SK-N-MC (cell line): ENCODE data around the gene FAM83E.

Source experiments
- DNase-seq: peaks from one replicate; pipeline ENCODE4 v3.0.0-alpha.2; 2011; ENCODE audit warnings: low read depth, low spot score
- H3K27ac ChIP-seq: fragments of 200-600 bp; sonication (generic); 2 replicates; pipeline ENCODE4 v1.5.1; 2016; ENCODE audit warnings: mixed run types
- H3K36me3 ChIP-seq: fragments of 200-600 bp; sonication (generic); 2 replicates; pipeline ENCODE4 v1.6.1; 2017; ENCODE audit warnings: antibody characterized with exemption, low read length, mixed read lengths; ENCODE audit not compliant: insufficient read depth
- H3K4me3 ChIP-seq: fragments of 200-600 bp; sonication (generic); 2 replicates; pipeline ENCODE4 v1.5.1; 2016
- H3K9ac ChIP-seq: fragments of 200-600 bp; sonication (generic); 2 replicates; pipeline ENCODE4 v1.8.0; 2017; ENCODE audit warnings: mixed run types, mixed read lengths; ENCODE audit not compliant: insufficient read length
- H3K9me3 ChIP-seq: fragments of 200-600 bp; sonication (generic); 2 replicates; pipeline ENCODE4 v1.6.1; 2017; ENCODE audit warnings: low read depth, mild to moderate bottlenecking, antibody characterized with exemption, low read length, moderate library complexity, mixed read lengths
- EZH2 ChIP-seq: fragments of 200-600 bp; sonication (generic); IDR thresholded peaks from one replicate; pipeline ENCODE4 v1.6.1; 2017; ENCODE audit warnings: antibody characterized with exemption
- FOXP2 ChIP-seq: optimal IDR thresholded peaks from 2 replicates; pipeline ENCODE3; 2011; ENCODE audit warnings: mild to moderate bottlenecking, moderate library complexity; ENCODE audit not compliant: insufficient read depth; ENCODE audit errors: extremely low read length, control extremely low read depth
- POLR2AphosphoS5 ChIP-seq: IDR thresholded peaks from 2 replicates; pipeline ENCODE4 v1.6.1; 2012; ENCODE audit warnings: mild to moderate bottlenecking, low read depth, low read length, borderline replicate concordance

Gene FAM83E

DNA sequence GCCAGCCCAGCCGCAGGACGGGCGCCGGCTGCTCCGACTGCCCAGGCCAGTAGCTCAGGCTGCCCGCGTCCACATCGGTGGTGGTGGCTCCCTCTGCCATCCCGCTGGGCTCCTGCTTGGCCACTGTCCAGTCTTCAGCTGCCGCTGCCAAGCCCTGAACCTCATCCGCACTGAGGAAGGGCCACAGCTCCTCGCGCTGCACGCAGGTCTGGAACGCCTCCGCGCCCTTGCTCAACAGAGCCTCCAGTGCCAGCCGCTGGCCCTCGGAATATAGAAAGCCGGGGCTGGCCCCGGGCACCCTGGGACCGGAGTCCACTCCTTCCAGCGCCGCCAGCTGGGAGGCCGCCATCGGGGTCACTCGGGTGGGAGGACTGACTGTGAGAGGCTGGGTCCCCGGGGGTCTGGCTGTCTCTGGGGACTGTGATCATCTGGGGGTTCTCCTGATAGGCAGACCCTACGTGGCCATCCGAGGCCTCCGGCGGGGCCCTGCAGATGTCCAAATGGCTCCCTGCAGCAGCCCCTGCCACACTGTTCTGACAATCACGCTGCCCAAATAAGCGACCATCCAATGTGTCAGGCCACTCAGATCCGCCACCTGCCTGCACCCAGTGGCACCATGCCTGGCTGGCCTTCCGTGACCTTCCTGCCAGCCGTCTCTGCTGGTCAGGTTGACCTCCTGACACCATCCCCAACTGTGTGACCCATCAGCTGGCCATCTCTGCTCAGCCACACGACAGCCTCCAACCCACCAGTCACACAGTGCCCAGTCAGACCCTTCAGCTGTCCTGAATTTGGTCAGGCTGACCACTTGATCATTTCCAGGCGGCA, 1.6 kb downstream of the FAM83E start:
- DNase-seq = no peak
- Histone ChIP-seq H3K36me3 (peaks cover 35% of the 10 kb centered on the region), H3K9ac (no peak overlapping the region), H3K9me3 (no peaks in the 10 kb centered on the region), H3K4me3 (no peak overlapping the region), H3K27ac (no peak overlapping the region)
- TF ChIP-seq EZH2 (no peak), FOXP2 (no peak), POLR2AphosphoS5 (no peak)

DNA sequence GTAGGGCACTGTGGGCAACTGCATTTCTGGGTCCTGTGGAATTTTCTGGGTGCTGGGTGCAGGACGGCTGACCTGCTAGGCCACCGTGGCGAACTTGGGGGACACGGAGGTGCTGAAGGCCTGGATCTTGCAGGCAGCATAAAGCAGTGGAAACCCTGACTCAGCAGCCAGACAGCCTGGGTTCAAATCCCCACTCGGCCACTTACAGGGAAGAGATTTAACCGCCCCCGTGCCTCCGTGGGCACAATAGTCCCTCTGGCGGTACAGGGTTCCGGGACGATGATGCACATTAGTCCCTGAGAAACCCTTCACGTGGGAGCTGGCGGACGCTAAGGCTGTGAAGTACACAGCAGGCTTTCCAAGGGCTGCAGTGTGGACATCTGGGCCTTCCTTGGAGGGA, 3.0 kb downstream of the FAM83E start:
- Histone ChIP-seq H3K9ac (no peak overlapping the region), H3K9me3 (no peaks in the 10 kb centered on the region), H3K4me3 (no peak overlapping the region), H3K27ac (no peak overlapping the region; the same call in 1 of the 2 replicates), H3K36me3 (peaks cover 21% of the 10 kb centered on the region)
- no peak for DNase-seq
- no peak for TF ChIP-seq FOXP2
- no peak for TF ChIP-seq POLR2AphosphoS5
- no peak for TF ChIP-seq EZH2

DNA sequence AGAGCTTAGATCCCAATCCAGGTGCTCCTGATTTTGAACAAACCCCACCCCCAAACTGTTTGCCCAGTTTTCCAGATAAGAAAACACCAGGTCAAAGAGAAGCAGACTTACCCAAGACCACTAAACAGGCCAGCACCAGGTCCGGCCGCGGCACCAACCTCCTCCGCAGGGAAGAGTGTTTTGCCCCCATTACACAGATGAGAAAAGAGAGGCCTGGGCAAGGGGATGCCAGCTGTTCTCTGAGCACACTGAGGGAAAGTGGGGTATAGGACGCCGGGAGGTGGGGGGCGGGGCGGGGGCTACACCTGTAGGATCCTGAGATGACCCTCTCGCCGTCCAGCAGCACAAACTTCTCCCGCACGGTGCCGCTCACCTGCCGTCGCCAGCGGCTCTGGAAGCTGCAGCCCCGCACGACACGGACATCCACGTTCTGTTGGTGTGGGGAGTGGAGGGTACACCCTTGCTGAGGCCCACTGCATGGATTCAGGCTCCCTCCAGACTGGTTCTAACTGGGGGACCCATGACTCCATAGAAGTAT, 5.2 kb downstream of the FAM83E start:
- Histone ChIP-seq H3K36me3 (no peaks in the 10 kb centered on the region), H3K4me3 (no peak overlapping the region), H3K9me3 (no peaks in the 10 kb centered on the region), H3K27ac (no peak overlapping the region), H3K9ac (no peak overlapping the region)
- no peak for TF ChIP-seq EZH2
- no peak for TF ChIP-seq FOXP2
- no peak for TF ChIP-seq POLR2AphosphoS5
- no peak for DNase-seq

DNA sequence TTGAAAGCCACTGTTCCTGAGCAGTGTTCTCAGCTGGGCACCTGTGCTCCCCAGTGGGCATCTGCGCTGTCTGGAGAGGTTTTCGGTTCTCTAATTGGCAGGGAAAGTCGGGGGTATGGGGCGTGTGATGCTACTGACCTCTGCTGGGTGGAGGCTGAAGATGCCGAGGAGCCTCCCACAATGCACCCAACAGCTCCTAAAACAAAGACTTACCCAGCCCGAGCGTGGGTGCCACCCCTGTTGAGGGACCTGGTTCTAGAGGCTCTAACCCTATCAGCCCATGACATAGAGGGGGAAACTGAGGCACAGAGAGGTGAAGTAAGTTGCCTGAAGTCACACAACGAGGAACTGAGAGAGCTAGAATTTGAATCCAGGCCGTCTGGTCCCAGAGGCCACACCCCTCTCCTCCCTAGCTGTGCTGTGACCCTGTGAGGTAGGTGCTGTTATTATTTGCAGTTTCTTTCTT, 6.0 kb downstream of the FAM83E start:
- no peak for DNase-seq
- Histone ChIP-seq H3K9ac (no peak overlapping the region), H3K4me3 (no peak overlapping the region), H3K36me3 (no peaks in the 10 kb centered on the region), H3K27ac (no peak overlapping the region), H3K9me3 (no peaks in the 10 kb centered on the region)
- no peak for TF ChIP-seq FOXP2
- TF ChIP-seq EZH2 = no peak
- TF ChIP-seq POLR2AphosphoS5 = no peak

DNA sequence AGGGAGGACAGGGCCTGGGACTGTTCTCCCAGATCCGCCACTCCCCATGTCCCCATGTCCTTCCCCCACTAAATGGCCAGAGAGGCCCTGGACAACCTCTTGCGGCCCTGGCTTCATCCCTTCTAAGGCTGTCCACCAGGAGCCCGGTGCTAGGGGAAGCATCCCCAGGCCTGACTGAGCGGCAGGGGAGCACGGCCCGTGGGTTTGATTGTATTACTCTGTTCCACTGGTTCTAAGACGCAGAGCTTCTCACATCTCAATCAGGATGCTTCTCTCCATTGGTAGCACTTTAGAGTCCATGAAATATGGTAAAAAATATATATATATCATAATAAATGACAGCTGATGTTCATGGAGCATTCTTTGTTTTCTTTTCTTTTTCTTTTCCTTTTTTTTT, 7.5 kb downstream of the FAM83E start:
- Histone ChIP-seq H3K9ac (no peak overlapping the region), H3K36me3 (no peaks in the 10 kb centered on the region), H3K4me3 (no peak overlapping the region), H3K27ac (no peak overlapping the region), H3K9me3 (no peaks in the 10 kb centered on the region)
- no peak for TF ChIP-seq EZH2
- no peak for TF ChIP-seq FOXP2
- no peak for TF ChIP-seq POLR2AphosphoS5
- DNase-seq = no peak

DNA sequence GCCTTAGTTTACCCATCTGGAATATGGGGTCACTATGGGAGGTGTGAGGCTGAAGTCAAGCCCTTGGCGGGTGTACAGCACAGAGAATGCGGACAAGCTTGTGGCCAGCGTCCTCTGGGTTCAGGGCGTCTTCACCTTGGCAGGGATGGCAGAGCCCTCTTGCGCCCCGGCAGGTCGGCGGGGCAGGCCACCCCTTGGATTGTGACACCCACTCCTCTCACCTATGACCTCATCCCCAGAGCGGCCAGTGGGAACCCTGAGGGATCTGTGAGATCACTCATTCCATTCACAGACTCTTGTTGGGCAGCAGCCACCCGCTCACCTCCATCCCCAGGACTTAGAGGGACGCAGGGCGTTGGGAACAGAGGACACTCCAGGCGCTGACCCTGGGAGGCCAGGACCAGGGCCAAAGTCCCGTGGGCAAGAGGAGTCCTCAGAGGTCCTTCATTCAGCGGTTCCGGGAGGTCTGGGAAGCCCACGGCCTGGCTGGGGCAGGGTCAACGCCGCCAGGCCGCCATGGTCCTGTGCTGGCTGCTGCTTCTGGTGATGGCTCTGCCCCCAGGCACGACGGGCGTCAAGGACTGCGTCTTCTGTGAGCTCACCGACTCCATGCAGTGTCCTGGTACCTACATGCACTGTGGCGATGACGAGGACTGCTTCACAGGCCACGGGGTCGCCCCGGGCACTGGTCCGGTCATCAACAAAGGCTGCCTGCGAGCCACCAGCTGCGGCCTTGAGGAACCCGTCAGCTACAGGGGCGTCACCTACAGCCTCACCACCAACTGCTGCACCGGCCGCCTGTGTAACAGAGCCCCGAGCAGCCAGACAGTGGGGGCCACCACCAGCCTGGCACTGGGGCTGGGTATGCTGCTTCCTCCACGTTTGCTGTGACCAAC, 8.2 kb downstream of the FAM83E start, which contains the start of gene SPACA4:
TSS of gene SPACA4 (plus strand) at position 280 of the 896 bp plus-strand sequence. CDS start at position 517, 237 bp downstream.
- H3K9me3 ChIP-seq = no peaks in the 10 kb centered on the region
- TF ChIP-seq POLR2AphosphoS5 = no peak
- TF ChIP-seq FOXP2 = no peak
- TF ChIP-seq EZH2 = no peak
- H3K9ac ChIP-seq = no peak within 1 kb of the TSS
- no peak within 1 kb of the TSS for H3K4me3 ChIP-seq
- no peak for DNase-seq
- H3K27ac ChIP-seq = no peak within 1 kb of the TSS
- H3K36me3 ChIP-seq = no peaks in the 10 kb centered on the region

DNA sequence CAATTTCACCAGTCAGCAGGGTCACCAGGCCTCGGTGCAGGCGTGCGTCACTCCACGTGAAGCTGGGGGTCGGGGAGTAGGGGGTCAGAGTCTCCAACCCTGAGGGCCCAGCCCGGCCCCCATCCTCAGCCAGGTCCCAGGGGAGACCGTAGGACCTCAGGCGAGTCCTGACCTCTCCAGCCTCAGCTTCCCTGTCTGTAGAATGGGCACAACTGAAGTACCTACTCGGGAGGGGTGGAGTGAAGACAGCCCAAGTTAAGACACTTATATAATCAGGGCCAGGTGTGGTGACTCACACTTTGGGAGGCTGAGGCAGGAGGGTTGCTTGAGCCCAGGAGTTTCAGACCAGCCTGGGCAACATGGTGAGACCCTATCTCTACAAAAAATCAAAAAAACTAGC, 11.0 kb downstream of the FAM83E start:
- Histone ChIP-seq H3K4me3 (no peak overlapping the region), H3K27ac (no peak overlapping the region), H3K36me3 (no peaks in the 10 kb centered on the region), H3K9me3 (no peaks in the 10 kb centered on the region), H3K9ac (no peak overlapping the region)
- TF ChIP-seq FOXP2 (no peak), POLR2AphosphoS5 (no peak), EZH2 (no peak)
- DNase-seq = no peak

DNA sequence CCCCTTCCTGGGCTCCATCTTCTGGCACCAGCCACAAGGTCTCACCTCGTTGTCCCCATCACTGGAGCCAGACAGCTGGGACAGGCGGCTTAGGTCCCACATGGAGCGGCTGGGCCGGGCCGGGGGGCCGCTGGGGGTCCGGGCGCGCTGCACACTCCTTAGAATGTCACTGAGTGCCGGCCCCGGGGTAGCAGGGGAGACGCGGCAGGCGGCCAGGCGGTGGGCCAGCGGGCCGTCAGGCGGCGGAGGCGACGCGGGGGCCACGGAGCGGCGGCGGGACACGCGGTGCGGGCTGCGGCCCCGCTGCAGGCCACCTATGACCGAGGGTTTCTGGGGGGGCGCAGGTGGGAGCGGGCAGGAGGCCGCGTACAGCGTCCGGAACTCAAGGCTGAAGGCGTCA, 11.4 kb downstream of the FAM83E start:
- H3K9me3 ChIP-seq = no peaks in the 10 kb centered on the region
- no peaks in the 10 kb centered on the region for H3K36me3 ChIP-seq
- no peak overlapping the region for H3K9ac ChIP-seq
- H3K27ac ChIP-seq = no peak overlapping the region
- H3K4me3 ChIP-seq = no peak overlapping the region
- no peak for TF ChIP-seq POLR2AphosphoS5
- TF ChIP-seq FOXP2 = no peak
- TF ChIP-seq EZH2 = no peak
- no peak for DNase-seq
